HUES6 (cell line): ENCODE measurements around the gene RBM39.
"Not testable (repeated sequence)": the region's sequence is repeated elsewhere in the genome, so short reads cannot be mapped to it uniquely, and the experiment has no call there.

Experiments used
- H3K27ac ChIP-seq: 2 replicates; pipeline ENCODE4 v1.7.0; 2013; ENCODE audit warnings: low read depth, mild to moderate bottlenecking, low read length, inconsistent platforms
- H3K27me3 ChIP-seq: 2 replicates; pipeline ENCODE4 v1.6.1; 2013; ENCODE audit warnings: low read length; ENCODE audit not compliant: control insufficient read depth, insufficient read depth
- H3K36me3 ChIP-seq: 2 replicates; pipeline ENCODE4 v1.6.1; 2013; ENCODE audit warnings: low read length; ENCODE audit not compliant: control insufficient read depth, insufficient read depth
- H3K4me1 ChIP-seq: 2 replicates; pipeline ENCODE4 v1.6.1; 2013; ENCODE audit warnings: low read length; ENCODE audit not compliant: control insufficient read depth, insufficient read depth
- H3K4me3 ChIP-seq: 2 replicates; pipeline ENCODE4 v1.5.1; 2013; ENCODE audit warnings: low read depth, low read length
- H3K9ac ChIP-seq: one replicate; pipeline ENCODE4 v1.6.1; 2013; ENCODE audit warnings: mild to moderate bottlenecking, low read length
- H3K9me3 ChIP-seq: 2 replicates; pipeline ENCODE4 v1.6.1; 2013; ENCODE audit warnings: low read depth, low read length; ENCODE audit not compliant: control insufficient read depth, insufficient read depth

Gene RBM39

GRCh38 chr20:35741892-35742740 lies at the start of gene RBM39:
Gene RBM39 (minus strand): TSS chr20:35742260. CDS start chr20:35740874, 1,386 bp downstream.
- peak within 1 kb of the TSS; percentile 99 for H3K9ac ChIP-seq
- H3K4me3 ChIP-seq, result peak within 1 kb of the TSS; percentile 87
- H3K4me1 ChIP-seq, result peaks cover 13% of the 10 kb centered on the region
- H3K9me3 ChIP-seq, result no peaks in the 10 kb centered on the region
- H3K36me3 ChIP-seq, result peaks cover 38% of the 10 kb centered on the region
- H3K27ac ChIP-seq, result peak within 1 kb of the TSS; percentile 99
- H3K27me3 ChIP-seq, result no peaks in the 10 kb centered on the region

GRCh38 chr20:35791821-35792220 lies 49.8 kb upstream of the RBM39 start:
- H3K9me3 ChIP-seq, result no peaks in the 10 kb centered on the region
- H3K36me3 ChIP-seq, result peaks cover 3% of the 10 kb centered on the region; the same call in 1 of the 2 replicates
- no peak overlapping the region for H3K9ac ChIP-seq
- no peaks in the 10 kb centered on the region for H3K27me3 ChIP-seq
- H3K4me3 ChIP-seq, result no peak overlapping the region
- no peaks in the 10 kb centered on the region; the same call in 1 of the 2 replicates for H3K4me1 ChIP-seq
- H3K27ac ChIP-seq, result no peak overlapping the region

GRCh38 chr20:35791097-35791496 lies 49.0 kb upstream of the RBM39 start:
- Histone ChIP-seq H3K36me3 (peaks cover 3% of the 10 kb centered on the region; the same call in 1 of the 2 replicates), H3K9me3 (no peaks in the 10 kb centered on the region), H3K4me1 (no peaks in the 10 kb centered on the region; the same call in 1 of the 2 replicates), H3K4me3 (no peak overlapping the region), H3K27ac (no peak overlapping the region), H3K9ac (no peak overlapping the region), H3K27me3 (no peaks in the 10 kb centered on the region)

- Histone ChIP-seq H3K36me3 (peaks cover 3% of the 10 kb centered on the region; the same call in 1 of the 2 replicates), H3K27me3 (no peaks in the 10 kb centered on the region), H3K4me1 (no peaks in the 10 kb centered on the region; the same call in 1 of the 2 replicates), H3K9me3 (no peaks in the 10 kb centered on the region), H3K9ac (no peak overlapping the region), H3K4me3 (no peak overlapping the region), H3K27ac (no peak overlapping the region)
Measured at GRCh38 chr20:35788796-35789195, 46.7 kb upstream of the RBM39 start.

GRCh38 chr20:35785541-35785940 lies 43.5 kb upstream of the RBM39 start:
- H3K4me1 ChIP-seq, H3K27ac ChIP-seq, H3K9me3 ChIP-seq, H3K27me3 ChIP-seq, H3K4me3 ChIP-seq, H3K9ac ChIP-seq: not testable (repeated sequence)
- peaks cover 11% of the 10 kb centered on the region for H3K36me3 ChIP-seq

- H3K27ac ChIP-seq, H3K9ac ChIP-seq, H3K4me3 ChIP-seq, H3K27me3 ChIP-seq, H3K4me1 ChIP-seq, H3K9me3 ChIP-seq: not testable (repeated sequence)
- peaks cover 16% of the 10 kb centered on the region for H3K36me3 ChIP-seq
Measured at GRCh38 chr20:35783811-35784210, 41.8 kb upstream of the RBM39 start.

GRCh38 chr20:35776513-35777101 lies 34.5 kb upstream of the RBM39 start:
- Histone ChIP-seq H3K27me3 (no peaks in the 10 kb centered on the region), H3K27ac (no peak overlapping the region), H3K9ac (no peak overlapping the region), H3K4me1 (peaks cover 12% of the 10 kb centered on the region), H3K36me3 (peaks cover 14% of the 10 kb centered on the region), H3K9me3 (no peaks in the 10 kb centered on the region), H3K4me3 (no peak overlapping the region)

- Histone ChIP-seq H3K4me3 (no peak overlapping the region), H3K36me3 (peaks cover 10% of the 10 kb centered on the region), H3K9ac (no peak overlapping the region), H3K4me1 (peaks cover 14% of the 10 kb centered on the region), H3K9me3 (no peaks in the 10 kb centered on the region), H3K27me3 (peaks cover 10% of the 10 kb centered on the region), H3K27ac (no peak overlapping the region)
Measured at GRCh38 chr20:35774391-35774790, 32.3 kb upstream of the RBM39 start.

- Histone ChIP-seq H3K4me3 (peak overlapping the region; percentile 86), H3K9ac (peak overlapping the region; percentile 68), H3K9me3 (no peaks in the 10 kb centered on the region), H3K27ac (peak overlapping the region; percentile 43), H3K27me3 (peaks cover 10% of the 10 kb centered on the region), H3K36me3 (peaks cover 10% of the 10 kb centered on the region), H3K4me1 (peaks cover 25% of the 10 kb centered on the region)
Measured at GRCh38 chr20:35773154-35773751, 31.2 kb upstream of the RBM39 start.

- H3K9me3 ChIP-seq, result no peaks in the 10 kb centered on the region
- H3K27me3 ChIP-seq, result peaks cover 10% of the 10 kb centered on the region
- peaks cover 10% of the 10 kb centered on the region for H3K36me3 ChIP-seq
- H3K4me3 ChIP-seq, result peak overlapping the region; percentile 86
- peaks cover 31% of the 10 kb centered on the region for H3K4me1 ChIP-seq
- H3K27ac ChIP-seq, result peak overlapping the region; percentile 57; the same call in 1 of the 2 replicates
- peak overlapping the region; percentile 68 for H3K9ac ChIP-seq
Measured at GRCh38 chr20:35772563-35773058, 30.6 kb upstream of the RBM39 start.
